H54 (cell line): ENCODE measurements around the gene TBX15.

Experiments
- DNase-seq: peaks from one replicate; pipeline ENCODE4 v3.0.0; 2011; ENCODE audit warnings: low spot score, mixed read lengths; ENCODE audit not compliant: insufficient read length
- FAIRE-seq: peaks from 3 replicates; lab custom pipeline; 2011; peaks lifted over from hg19 to GRCh38; lab: Jason Lieb, UNC
- POLR2A ChIP-seq: IDR thresholded peaks from 2 replicates; pipeline ENCODE4 v1.6.1; 2011; ENCODE audit warnings: low read depth, mild to moderate bottlenecking, low read length

The TBX15 gene

GRCh38 chr1:118866330-118866729, 121.8 kb downstream of the TBX15 start:
- FAIRE-seq (no peak), DNase-seq (no peak)
- no peak for TF ChIP-seq POLR2A

- no peak for DNase-seq
- FAIRE-seq = no peak
- TF ChIP-seq POLR2A = no peak
Observed at GRCh38 chr1:118863688-118864087, 124.5 kb downstream of the TBX15 start.

GRCh38 chr1:118862755-118863154, 125.4 kb downstream of the TBX15 start:
- no peak for DNase-seq
- no peak for TF ChIP-seq POLR2A
- no peak for FAIRE-seq

GRCh38 chr1:118861216-118861615, 126.9 kb downstream of the TBX15 start:
- FAIRE-seq (no peak), DNase-seq (no peak)
- no peak for TF ChIP-seq POLR2A

- FAIRE-seq = no peak
- TF ChIP-seq POLR2A = no peak
- DNase-seq = no peak
Observed at GRCh38 chr1:118859999-118860398, 128.1 kb downstream of the TBX15 start.

GRCh38 chr1:118846443-118846842, 141.7 kb downstream of the TBX15 start:
- FAIRE-seq (no peak), DNase-seq (no peak)
- no peak for TF ChIP-seq POLR2A

- TF ChIP-seq POLR2A = no peak
Observed at GRCh38 chr1:118842452-118843201, 145.5 kb downstream of the TBX15 start.

GRCh38 chr1:118841521-118841920, 146.6 kb downstream of the TBX15 start:
- TF ChIP-seq POLR2A = no peak
- DNase-seq (no peak), FAIRE-seq (no peak)

More at GRCh38 chr1:118842452-118843201, 145.5 kb downstream of the TBX15 start:
- FAIRE-seq (no peak), DNase-seq (no peak)
